ENCODE measurements around the gene SURF4.

SURF4 gene

GRCh38 chr9:133346021-133346785 is 29.7 kb downstream of the SURF4 start:
- no peak for DNase-seq (ENCODE audit: extremely low read depth, insufficient read length)
- Histone ChIP-seq H3K36me3 (ENCODE audit: control insufficient read depth, insufficient read depth, low read length) (peaks cover 40% of the 10 kb centered on the region), H3K4me3 (replicated peaks; ENCODE audit: low read depth, low read length) (peak overlapping the region; percentile 99), H3K27me3 (replicated peaks; ENCODE audit: control insufficient read depth, insufficient read depth, low read length) (no peaks in the 10 kb centered on the region)
- no peak for TF ChIP-seq CTCF (IDR thresholded peaks at IDR 0.05; ENCODE audit: insufficient read depth, low read length, poor library complexity, severe bottlenecking)

GRCh38 chr9:133345596-133345995 is 30.3 kb downstream of the SURF4 start:
- H3K36me3 ChIP-seq (ENCODE audit: control insufficient read depth, insufficient read depth, low read length), result peaks cover 43% of the 10 kb centered on the region
- DNase-seq (ENCODE audit: extremely low read depth, insufficient read length), result no peak
- H3K4me3 ChIP-seq (replicated peaks; ENCODE audit: low read depth, low read length), result no peak overlapping the region
- TF ChIP-seq CTCF (IDR thresholded peaks at IDR 0.05; ENCODE audit: insufficient read depth, low read length, poor library complexity, severe bottlenecking), result no peak
- H3K27me3 ChIP-seq (replicated peaks; ENCODE audit: control insufficient read depth, insufficient read depth, low read length), result no peaks in the 10 kb centered on the region

DNA sequence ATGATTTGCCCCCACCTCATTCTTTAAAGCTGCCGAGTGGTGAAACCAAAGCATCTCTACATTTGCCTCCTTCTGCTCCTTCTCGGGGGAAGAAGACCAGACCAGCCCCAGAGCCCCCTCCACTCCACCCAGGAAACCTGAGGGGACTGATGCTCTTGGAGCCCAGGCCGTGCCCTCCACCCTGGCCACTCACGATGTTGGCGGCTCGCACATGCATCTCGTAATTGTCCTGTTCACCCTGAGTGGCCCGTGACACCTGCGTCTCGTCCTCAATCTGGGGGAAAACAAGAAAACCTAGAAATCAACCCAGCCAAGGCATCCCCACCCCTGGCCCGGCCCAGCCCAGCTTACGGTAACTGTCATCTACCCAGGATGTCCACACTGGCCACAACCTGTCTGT is 30.9 kb downstream of the SURF4 start:
- TF ChIP-seq CTCF (IDR thresholded peaks at IDR 0.05; ENCODE audit: insufficient read depth, low read length, poor library complexity, severe bottlenecking), result no peak
- H3K4me3 ChIP-seq (replicated peaks; ENCODE audit: low read depth, low read length), result no peak overlapping the region
- no peaks in the 10 kb centered on the region for H3K27me3 ChIP-seq (replicated peaks; ENCODE audit: control insufficient read depth, insufficient read depth, low read length)
- DNase-seq (ENCODE audit: extremely low read depth, insufficient read length), result no peak
- H3K36me3 ChIP-seq (ENCODE audit: control insufficient read depth, insufficient read depth, low read length), result peaks cover 42% of the 10 kb centered on the region

DNA sequence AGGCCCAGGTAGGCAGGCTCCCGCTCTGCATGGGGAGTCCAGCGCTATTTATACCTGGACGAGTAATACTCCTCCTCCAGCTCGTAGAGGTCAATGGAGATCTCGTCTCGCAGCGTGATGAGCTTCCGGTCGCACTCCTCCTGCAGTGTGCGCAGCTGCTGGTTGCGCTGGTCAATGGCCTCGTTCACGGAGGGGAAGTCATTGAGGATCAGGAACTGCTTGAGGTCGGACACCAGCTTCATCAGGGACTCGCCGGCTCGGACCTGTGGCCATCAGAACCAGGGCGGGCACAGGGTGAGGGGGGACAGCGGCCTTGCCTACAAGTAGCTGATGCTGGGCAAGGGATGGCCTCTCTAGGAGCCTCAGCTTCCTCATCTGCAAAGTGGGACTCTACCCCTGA is 31.8 kb downstream of the SURF4 start:
- Histone ChIP-seq H3K36me3 (ENCODE audit: control insufficient read depth, insufficient read depth, low read length) (peaks cover 47% of the 10 kb centered on the region), H3K4me3 (replicated peaks; ENCODE audit: low read depth, low read length) (no peak overlapping the region), H3K27me3 (replicated peaks; ENCODE audit: control insufficient read depth, insufficient read depth, low read length) (no peaks in the 10 kb centered on the region)
- TF ChIP-seq CTCF (IDR thresholded peaks at IDR 0.05; ENCODE audit: insufficient read depth, low read length, poor library complexity, severe bottlenecking), result no peak
- no peak for DNase-seq (ENCODE audit: extremely low read depth, insufficient read length)

DNA sequence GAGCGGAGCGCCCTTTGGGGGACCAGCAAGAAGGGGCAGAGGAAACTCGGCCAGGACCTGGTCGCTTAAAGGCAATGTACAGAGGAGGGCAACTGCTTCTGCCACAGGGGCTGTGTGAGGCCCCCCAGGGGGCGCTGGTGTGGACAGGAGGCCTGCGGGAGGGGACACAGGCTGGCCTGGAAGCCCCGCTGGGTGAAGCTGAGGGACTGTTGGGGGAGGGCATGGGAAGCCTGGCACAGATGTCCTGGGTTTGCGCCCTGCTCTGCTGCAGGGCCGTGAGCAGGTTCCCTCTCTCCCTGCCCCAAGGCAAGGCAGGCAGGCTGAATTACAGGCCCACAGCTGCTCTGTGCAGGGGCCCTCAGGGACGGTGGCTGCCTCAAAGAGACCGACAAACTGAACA is 33.3 kb downstream of the SURF4 start:
- no peak overlapping the region for H3K4me3 ChIP-seq (replicated peaks; ENCODE audit: low read depth, low read length)
- peak; percentile 26 for TF ChIP-seq CTCF (IDR thresholded peaks at IDR 0.05; ENCODE audit: insufficient read depth, low read length, poor library complexity, severe bottlenecking)
- no peaks in the 10 kb centered on the region for H3K27me3 ChIP-seq (replicated peaks; ENCODE audit: control insufficient read depth, insufficient read depth, low read length)
- DNase-seq (ENCODE audit: extremely low read depth, insufficient read length), result no peak
- peaks cover 48% of the 10 kb centered on the region for H3K36me3 ChIP-seq (ENCODE audit: control insufficient read depth, insufficient read depth, low read length)

DNA sequence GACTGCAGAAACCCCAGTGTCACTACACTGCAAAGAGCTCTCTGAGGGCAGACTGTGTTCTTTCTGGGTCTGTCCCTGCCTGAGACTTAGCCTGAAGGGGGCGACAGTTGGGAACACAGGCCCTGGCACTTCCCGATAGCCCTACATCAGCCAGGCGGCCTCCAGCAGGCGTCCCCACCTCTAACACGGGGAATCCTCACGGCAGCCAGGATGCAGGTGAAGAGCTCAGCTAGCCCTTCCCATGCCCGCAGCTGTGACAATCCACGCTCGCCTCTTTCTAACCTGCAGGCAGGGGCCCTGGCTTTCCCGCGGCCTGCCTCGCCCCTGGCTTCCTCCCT is 33.8 kb downstream of the SURF4 start:
- DNase-seq (ENCODE audit: extremely low read depth, insufficient read length), result no peak
- H3K36me3 ChIP-seq (ENCODE audit: control insufficient read depth, insufficient read depth, low read length), result peaks cover 48% of the 10 kb centered on the region
- H3K27me3 ChIP-seq (replicated peaks; ENCODE audit: control insufficient read depth, insufficient read depth, low read length), result no peaks in the 10 kb centered on the region
- peak; percentile 14 for TF ChIP-seq CTCF (IDR thresholded peaks at IDR 0.05; ENCODE audit: insufficient read depth, low read length, poor library complexity, severe bottlenecking)
- no peak overlapping the region for H3K4me3 ChIP-seq (replicated peaks; ENCODE audit: low read depth, low read length)
